Measurements from ENCODE around the gene CRIP2.

The CRIP2 gene

GRCh38 chr14:105528586-105529318 lies 54.1 kb downstream of the CRIP2 start:
- DNase-seq (ENCODE audit: low spot score) = no peak

DNA sequence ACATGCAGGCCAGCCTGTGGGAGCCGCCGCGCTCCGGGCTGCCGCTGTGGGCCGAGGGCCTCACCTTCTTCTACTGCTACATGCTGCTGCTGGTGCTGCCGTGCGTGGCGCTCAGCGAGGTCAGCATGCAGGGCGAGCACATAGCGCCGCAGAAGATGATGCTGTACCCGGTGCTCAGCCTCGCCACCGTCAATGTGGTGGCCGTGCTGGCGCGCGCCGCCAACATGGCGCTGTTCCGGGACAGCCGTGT lies 54.6 kb downstream of the CRIP2 start:
- no peak for DNase-seq (ENCODE audit: low spot score)
